ENCODE results near the gene ELL2.

GRCh38 chr5:95880081-95880926, 81.3 kb downstream of the ELL2 start:
- TF ChIP-seq CTCF (conservative IDR thresholded peaks at IDR 0.05 in 1 of 2, IDR thresholded peaks at IDR 0.05 in 1 of 2; ENCODE audit: low read depth in 1 of 2, low read length in 2 of 2) = no peak
- no peak for TF ChIP-seq EZH2 (IDR thresholded peaks at IDR 0.05; ENCODE audit: low read length, missing control alignments)

Data from fibroblast of lung (primary cell).